IPS DF 19.7 (cell line): ENCODE results near the gene SELENOO.

Source experiments
- DNase-seq: peaks from one replicate; pipeline ENCODE4 v3.0.0-alpha.2; 2013; ENCODE audit warnings: low read depth, low spot score

SELENOO gene

DNA sequence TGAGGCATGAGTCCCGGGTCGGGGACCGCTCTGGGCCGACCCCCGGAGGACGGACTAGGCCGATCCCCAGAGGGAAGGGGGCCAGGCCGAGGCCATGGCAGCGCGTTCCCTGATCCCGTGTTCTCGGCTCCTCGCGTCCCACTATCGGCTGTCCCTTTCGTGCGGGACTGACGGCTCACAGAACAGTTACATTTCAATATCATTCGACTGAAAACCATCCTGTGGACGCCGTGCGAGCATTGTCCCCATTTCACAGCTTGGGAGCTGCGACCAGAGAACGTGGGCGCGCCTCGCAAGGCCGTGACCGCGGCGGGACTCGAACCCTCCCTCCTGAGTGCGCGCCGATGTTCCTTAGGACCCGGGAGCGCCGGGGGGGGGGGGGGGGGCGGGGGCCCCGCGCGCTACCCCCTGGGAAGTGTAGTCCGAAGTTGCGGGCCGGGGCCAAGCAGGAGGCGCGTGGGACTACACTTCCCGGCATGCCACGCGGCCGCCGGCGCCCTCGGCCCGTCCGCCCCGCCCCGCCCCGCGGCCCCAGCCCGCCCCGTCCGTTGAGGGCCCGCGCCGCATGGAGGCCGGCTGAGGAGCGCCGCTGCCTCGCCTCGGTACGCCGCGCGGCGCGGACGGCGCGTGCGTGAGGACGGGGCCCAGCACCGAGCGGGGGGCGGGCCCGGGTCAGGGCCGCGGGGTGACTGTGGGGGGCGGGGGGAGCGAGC, 15.3 kb upstream of the SELENOO start, which contains the start of gene TRABD:
Gene TRABD (plus strand): TSS at position 539 of the 713 bp plus-strand sequence. CDS start 7,148 bp downstream, outside the sequence.
- no peak for DNase-seq

DNA sequence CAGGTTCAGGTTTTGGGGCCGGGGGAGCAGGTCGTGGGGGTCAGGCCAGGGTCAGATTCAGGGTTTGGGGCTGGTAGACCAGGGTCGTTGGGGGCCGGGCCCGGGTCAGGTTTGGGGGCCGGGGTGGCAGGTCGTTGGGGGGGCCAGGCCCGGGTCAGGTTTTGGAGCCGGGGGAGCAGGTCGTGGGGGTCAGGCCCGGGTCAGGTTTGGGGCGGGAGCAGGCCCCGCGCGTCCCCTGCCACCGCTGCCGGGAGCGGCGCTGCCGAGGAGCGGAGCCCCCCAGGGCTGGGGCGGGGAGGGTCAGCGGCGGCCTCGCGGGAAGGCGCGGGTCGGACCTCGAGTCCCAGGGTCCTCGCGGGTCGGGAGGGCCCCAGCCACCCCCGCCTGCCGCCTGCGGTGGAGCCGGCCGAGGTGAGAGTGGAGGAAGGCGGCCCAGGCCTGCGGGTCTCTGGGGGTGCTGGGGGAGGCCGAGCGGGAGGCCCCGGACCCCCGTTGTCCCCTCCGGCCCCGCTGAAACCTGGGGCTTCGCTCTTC, 14.6 kb upstream of the SELENOO start:
- no peak for DNase-seq

DNA sequence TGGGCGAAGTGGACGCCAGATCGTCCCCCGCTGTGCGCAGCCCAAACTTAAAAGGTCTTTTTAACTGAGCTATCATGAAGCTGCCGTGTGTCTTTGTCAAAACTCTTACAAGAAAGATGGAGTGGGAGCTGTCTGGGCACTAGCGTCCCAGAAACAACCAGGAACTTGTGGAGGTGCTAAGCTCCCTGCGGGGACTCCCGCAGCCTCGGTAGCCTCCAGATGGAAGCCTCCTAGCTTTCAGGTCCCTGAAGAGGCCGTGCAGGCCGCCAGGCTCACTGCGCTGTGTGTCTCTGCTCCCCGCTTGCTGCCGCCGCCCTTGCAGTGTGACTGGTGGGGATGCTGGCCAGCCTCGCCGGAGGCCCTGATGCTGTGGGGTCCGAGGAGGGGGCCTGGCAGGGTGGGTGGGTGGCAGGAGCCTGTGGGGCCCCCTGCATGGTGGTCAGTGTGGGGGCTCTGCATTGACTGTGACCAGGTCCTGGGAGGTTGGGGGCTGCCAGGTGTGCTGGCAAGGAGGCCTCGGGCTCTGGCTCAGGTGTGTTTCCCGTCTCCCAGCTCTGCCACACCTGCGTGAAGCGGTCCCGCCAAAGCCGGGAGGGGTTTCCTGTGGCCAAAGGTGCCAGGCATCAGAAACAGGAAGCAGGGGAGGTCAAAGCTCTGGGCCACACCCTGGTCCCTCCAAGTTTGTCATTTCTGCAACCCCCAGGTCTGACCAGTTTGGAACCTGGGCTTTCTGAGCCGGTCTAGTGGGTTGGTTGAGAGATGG, 13.9 kb upstream of the SELENOO start:
- no peak for DNase-seq

DNA sequence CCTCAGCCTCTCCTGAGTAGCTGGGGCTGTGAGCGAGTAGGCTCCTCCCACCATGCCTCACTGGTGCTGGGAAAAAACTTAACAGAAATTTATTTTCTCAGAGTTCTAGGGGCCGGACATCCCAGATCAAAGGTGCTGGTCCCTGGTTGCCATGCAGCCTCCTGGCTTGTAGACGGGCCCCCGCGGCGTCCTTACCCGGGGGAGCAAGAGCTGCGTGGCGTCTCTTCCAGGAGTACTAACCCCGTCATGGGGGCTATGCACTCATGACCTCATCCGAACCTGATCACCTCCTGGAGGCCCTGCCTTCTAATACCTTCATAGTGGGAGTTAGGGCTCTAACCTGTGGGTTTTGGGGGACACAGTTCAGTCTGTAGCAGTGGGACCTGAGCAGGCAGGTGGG, 12.5 kb upstream of the SELENOO start:
- no peak for DNase-seq

DNA sequence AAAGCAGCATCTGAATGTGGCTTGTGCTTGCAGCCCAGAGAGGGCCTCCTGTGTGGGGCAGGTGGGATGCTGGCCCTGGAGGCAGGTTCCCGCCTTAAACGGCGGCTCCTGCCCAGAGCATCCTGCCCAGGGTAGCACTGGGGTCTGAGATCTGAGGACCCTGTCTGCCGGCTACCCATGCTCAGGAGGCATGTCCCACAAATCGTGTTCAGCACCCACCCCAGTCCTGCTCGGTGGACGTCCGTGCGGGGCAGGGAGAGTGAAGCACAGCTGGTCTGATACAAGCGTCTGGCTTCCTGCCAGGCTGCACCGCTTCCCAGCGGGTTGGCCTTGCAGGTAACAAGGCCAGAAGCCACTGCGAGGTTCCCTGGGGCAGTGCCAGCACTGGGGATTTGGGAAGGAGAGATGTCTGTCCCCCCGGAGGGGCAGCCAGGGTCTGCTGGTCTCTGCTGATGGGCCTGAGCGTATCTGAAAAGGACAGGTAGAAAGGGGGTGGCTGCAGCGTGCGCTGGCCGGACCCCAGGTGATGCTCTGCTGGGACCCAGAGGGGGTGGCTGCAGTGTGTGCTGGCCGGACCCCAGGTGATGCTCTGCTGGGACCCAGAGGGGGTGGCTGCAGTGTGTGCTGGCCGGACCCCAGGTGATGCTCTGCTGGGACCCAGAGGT, 11.5 kb upstream of the SELENOO start:
- no peak for DNase-seq

DNA sequence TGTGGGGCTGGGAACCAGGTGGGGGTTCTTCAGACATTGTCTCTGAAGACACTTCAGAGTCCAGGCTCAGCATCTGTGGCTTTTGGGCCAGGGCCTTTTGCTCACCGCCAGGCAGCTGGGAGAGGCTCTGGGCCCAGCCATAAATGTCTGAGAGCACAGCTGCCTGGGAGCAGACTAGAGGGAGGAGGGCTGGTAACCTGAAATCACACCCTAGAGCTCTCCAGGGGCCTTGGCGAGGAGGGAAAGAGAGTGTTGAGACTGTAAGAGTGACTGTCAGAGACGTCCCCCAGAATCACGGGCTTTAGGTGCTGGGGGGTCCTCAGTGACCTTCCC, 11.0 kb upstream of the SELENOO start:
- no peak for DNase-seq

DNA sequence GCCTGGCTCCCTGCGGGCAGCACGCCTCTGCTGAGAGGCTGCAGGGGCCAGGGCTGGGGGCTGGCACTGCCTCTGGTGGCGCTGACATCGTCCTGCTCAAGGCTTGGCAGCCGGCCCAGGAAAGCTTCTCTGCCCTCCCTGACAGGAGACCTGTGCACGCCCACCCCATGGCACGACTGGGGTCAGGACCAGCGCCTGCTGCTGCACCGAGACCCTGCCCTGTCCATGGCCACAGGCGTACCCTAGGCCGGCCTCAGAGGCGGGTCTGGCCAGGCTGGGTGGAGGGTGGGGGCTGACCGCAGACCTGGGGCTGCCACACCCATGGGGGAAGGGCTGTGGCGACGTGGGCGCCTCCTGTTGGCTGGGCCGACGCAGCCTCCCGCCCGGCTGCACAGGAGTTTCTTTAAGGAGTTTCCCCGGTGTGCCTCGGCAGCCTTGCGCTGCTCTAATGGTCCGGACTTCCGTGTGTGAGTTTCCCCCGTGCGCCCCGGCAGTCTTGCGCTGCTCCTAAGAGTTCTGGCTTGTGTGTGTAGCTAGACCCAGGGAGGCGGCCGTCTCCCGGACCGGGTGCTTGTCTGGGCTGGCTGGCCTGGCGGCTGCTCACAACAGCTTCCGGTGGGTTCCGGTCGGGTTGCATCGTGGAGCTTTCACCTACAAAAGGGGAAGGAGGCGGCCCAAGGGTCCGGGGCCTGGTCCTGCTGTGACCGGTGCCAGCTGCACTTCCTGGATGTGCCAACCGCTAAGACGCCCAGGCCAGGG, 10.4 kb upstream of the SELENOO start:
- no peak for DNase-seq

DNA sequence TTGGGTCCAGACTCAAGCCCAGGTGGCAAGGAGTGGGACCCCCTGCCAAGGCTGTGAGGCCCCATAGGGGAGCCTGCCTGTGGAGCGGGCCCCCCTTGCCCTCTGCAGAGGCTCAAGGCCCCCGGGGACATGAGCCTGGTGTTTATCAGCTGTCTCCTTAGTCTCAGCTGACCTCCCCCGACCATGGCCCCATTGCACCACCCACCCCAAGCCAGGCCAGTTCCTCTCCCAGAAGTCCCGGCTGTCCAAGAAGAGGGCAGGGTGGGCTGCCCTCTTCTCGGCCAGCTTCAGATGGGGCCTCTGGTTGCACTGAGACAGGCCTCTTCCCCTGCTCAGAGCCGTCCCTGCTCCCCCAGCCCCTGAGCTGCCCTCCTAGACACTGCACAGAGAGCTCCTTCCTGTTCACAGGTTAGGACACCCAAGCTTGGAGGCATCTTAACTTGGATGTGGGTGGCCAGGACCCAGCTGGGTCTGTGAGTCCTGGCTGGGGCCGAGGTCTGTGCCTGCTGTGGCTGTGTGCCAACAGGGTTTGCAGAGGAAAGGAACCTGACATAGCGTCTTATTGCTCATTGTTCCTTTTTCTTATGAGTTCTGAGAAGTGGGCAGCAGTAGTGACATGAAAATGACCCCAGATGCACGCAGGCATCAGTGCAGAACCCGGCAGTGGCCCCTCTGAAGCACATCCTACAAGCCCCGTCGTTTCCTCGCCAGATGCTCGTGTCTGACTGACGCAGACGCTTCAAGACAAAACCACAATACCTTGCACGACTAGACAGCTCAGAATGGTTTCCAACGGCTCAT, 9.7 kb upstream of the SELENOO start:
- DNase-seq = no peak

DNA sequence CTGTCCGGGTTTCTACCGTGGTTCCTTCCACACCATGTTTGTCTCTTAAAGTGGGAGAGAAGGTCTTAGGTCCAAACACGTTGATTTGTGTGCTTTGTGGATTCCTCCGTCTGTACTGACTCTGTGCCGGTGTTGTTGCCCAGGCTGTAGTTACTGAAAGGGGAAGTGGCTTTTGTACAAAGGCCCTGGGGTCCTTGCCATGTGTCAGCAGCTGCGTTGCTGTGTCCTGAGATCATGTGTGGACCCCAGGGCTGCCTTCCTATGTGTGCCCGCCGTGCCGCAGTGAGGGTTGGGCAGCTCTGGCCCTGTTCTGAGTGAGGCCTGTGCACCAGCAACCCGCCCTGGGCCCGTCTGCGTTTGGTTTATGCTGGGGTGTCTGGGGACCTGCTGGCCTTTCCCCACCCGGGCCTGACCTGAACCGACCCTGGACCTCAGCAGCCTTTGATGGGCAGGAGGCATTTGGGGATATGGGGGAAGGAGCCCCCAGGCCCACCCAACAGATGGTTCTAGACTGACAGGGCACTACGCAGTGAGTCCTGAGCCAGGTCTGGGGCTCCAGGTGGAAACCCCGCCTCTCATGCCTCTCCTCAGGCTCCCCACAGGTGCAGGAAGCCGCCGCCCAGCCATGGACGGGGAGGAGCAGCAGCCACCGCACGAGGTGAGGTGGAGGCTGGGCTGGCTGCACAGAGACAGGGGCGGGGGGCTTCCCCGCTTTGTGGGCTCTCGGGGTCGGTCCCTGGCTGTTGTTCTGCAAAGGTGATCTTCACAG, 8.2 kb upstream of the SELENOO start:
- no peak for DNase-seq

DNA sequence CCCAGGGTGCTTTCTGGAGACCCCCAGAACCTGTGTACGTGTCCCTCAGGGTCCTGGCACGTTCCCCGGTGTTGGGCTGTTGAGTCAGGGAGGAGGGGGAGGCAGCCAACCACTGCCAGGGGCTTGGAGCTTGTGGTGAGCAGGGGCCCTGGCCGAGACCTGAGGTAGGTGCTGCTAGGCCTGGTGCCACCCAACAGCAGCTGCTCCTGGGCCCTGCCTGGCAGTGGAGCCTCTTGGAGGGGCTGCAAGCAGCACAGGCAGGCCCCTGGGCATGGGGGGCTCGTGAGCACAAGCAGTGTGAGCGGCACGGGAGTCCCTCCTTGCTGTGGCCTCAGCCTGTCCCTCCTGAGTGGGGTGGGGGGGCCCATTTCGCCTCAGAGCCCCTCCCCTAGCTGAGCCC, 7.2 kb upstream of the SELENOO start:
- no peak for DNase-seq

DNA sequence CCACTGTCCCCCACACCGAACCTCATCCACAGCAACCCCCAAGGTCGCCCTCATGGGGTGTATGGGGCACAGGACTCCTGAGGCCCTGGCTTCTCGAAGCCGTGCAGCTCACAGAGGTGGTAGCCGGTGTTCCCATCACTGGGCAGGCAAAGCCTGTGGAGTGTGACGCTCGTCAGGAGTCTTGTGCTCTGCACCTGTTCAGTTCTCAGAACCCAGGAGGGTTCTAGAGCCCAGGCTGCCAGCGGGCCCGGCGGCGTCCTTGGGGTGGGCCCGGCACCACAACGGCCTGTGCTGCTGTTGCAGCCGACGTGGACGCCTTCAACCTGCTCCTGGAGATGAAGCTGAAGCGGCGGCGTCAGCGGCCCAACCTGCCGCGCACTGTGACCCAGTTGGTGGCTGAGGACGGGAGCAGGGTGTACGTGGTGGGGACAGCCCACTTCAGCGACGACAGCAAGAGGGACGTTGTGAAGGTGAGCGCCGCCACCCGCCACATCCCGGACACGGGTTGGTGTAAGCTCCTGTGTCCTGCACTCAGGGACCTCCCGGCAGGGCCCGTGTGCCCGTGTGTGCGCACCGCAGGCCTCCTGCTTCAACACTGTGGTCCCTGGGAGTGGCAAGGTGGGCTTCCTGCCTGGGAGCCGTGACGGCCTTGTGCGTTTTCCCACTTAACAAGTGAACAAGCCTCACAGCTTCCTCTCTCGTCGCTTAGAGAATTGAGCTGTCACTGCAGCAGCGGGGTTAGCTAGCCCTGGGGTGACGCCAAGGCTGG, 6.6 kb upstream of the SELENOO start:
- DNase-seq = no peak

DNA sequence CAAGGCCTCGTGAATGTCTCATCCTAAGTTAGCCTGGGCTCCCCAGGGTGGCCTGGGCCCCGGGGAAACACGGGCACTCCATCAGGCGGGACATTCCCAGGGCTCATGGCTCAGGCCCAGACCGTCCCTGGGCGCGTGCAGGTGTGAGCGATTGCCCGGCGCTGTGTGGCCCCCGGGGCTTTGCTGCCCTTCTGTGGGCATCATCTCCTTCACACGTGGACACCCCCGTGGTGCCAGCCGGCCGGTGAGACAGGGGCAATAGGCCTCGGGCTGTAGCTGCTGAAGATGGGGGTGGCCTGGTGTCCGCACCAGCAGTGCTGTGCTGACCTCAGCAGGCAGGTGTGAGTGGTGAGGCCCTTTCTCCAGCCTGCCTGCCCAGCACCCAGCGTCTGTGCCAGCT, 4.6 kb upstream of the SELENOO start:
- DNase-seq = no peak

DNA sequence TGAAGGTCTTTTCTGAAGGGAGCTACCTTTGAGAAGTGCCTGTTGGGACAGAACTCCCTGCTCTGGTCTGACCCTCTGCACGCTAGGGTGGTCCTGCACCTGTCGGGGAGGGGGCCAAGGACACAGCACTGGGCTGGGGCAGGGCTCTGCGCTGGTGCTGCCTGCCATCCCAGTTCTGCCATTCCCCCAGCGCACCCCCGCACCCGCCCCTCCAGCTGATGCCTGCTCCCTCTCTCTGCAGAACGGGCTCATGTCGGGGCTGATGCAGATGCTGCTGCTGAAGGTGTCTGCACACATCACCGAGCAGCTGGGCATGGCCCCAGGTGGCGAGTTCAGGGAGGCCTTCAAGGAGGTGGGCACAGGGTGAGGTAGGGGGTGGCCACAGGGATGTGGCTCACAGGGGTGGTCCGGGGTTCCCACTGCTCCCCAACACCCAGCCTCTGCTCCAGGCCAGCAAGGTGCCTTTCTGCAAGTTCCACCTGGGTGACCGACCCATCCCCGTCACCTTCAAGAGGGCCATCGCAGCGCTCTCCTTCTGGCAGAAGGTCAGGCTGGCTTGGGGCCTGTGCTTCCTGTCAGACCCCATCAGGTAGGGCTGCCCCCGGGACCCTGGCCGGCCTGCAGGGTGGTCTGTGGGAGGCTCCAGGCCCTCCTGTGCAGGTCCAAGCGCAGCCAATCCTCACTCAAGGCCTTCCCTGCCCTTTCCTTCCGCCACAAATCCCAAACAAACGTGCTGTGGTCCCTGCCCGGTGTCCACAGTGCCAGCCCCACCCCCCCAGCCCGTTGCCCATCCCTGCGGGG, 3.6 kb upstream of the SELENOO start:
- no peak for DNase-seq

DNA sequence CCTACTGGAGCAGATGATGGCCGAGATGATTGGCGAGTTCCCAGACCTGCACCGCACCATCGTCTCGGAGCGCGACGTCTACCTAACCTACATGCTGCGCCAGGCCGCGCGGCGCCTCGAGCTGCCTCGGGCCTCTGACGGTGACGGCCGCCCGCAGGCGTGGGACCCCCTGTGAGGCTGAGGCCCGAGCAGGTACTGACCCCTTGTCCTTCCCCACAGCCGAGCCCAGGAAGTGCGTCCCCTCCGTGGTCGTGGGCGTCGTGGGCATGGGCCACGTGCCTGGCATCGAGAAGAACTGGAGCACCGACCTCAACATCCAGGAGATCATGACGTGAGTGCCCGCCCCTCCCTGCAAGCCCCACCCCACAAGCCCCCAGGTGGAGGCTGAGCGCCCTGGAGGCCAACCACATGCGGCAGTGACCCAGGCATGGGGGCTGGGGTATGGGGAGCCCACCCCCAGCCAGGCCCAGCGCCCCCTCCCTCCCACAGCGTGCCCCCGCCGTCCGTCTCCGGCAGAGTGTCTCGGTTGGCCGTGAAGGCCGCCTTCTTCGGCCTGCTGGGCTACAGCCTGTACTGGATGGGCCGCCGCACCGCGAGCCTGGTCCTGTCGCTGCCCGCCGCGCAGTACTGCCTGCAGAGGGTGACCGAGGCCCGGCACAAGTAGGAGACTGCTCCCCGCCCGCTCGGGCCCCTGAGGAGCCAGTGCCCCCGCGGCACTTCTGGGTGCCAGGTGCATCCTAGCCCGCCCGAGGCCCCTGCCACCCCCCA, 2.8 kb upstream of the SELENOO start:
- DNase-seq = no peak

DNA sequence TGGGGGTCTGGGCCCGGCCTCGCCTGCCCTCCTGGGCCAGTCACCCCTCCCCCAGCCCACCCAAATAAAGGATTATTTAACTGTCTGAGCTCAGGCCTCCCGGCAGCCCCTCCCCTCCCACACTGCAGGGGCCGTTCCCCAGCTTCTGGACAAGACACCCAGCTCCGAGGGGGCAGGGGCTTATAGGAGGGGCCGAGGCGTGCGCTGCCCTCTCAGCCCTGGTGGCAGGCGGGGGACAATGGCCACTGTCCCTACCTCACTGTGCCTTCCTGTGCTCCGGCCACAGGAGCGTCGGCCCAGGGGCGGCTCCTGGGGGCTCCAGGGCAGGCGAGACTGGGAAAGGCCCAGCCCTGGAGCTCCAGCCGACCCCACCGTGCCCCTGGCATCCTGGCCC, 2.2 kb upstream of the SELENOO start:
- DNase-seq = no peak

DNA sequence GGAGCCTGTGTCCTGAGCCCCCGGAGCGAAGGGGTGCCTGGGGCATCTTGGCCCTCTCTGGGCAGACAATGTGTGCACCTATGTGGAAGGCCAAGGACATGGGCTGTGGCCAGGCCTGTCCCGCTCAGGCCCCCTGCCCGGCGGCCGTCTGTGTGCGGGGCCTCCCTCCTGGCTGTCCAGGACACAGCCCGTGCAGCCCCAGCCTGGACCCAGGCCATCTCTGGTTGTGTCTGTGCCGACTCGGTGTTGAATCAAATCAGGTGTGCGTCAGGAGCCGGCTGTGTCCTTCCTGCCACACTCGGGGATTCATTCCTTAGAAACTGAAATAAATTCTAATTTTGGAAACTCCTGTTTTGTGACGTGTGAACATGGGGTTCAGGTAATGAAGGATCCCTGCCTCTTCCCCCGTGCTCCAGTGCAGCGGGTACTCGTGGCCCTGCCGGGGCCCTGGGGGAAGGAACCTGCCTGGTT, 1.5 kb upstream of the SELENOO start:
- DNase-seq = no peak

DNA sequence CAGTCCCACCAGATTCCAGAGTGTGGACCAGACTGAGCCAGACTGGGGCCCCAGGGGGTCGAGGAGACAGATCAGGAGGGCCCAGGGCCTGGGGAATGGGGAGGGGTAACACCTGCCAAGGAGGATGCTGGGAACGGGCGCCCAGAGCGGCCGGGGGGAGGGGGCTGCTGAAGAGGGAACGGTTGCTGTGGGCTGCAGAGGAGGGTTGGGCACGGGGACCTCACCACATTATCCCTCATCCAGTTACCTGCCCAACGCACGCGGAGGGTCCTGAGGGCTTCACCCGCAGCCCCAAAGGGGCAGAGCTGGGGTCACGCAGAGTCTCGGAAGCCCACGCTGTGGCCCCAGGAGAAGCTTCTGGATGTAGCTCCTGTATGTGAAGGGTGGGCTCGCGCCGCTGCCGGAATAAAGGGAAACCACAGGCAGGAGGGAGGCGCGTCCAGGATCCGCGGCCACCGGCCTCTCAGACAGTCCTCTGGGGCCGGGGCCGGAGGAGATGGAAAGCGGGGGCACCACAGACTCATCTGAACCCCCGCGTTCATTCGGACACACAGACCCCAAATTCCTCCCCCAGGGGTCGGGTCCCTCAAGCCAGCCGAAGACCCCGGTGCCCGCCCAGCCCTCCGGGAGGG, 866 bp upstream of the SELENOO start:
- DNase-seq = no peak
